Measurements from ENCODE around the gene RPL19.

DNA sequence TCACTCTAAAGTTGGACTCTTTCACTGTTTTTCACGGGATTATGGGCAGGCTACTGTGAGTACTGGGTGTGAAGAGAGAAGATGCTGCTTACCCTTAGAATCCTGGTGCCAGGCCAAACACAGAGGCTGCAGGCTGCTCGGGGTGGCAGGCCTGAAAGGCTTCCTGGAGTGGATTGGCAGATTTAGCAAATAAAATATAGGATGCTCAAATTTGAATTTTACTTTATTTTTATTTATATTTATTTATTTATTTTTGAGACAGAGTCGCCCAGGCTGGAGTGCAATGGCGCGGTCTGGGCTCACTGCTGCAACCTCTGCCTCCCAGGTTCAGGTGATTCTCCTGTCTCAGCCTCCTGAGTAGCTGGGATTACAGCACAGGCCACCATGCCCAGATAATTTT is 40.5 kb downstream of the RPL19 start:
- no peak for TF ChIP-seq POLR2AphosphoS5 (IDR thresholded peaks at IDR 0.05; ENCODE audit: borderline replicate concordance, low read depth, low read length)
- TF ChIP-seq EZH2 (IDR thresholded peaks at IDR 0.05): no peak
- TF ChIP-seq FOXP2 (optimal IDR thresholded peaks at IDR 0.05; ENCODE audit: control extremely low read depth, extremely low read length, insufficient read depth): no peak

Data from SK-N-MC (cell line).